GM23338 (cell line): ENCODE data around the gene RARRES2. TPM values are rescaled to one million over a fixed set of nuclear protein-coding genes. Genes with fewer than 3 reads are reported as not detected.
A peak's percentile ranks its signal among the peaks of the same experiment; 100 is the strongest.

Experiments used
- ATAC-seq: fragments of 200-7000 bp; cut with Tn5 transposase; 3 replicates; pipeline ENCODE4 v1.9.1; 2020
- DNase-seq: peaks from one replicate; pipeline ENCODE4 v3.0.0-alpha.2; 2015; ENCODE audit warnings: low spot score
- H2AFZ ChIP-seq: fragments of 200-600 bp; sonication (generic); 2 replicates; pipeline ENCODE4 v1.8.0; 2016; ENCODE audit warnings: antibody characterized with exemption, mild to moderate bottlenecking, moderate library complexity
- H3F3A ChIP-seq: fragments of 200-600 bp; sonication (generic); replicated peaks from 2 replicates; pipeline ENCODE4 v1.8.0; 2017; ENCODE audit warnings: antibody characterized with exemption, mixed run types, low read depth
- H3K27ac ChIP-seq: fragments of 200-600 bp; sonication (generic); 2 replicates; pipeline ENCODE4 v1.6.1; 2016; ENCODE audit warnings: low read depth
- H3K27me3 ChIP-seq: fragments of 200-600 bp; sonication (generic); 2 replicates; pipeline ENCODE4 v1.8.0; 2016; ENCODE audit warnings: mild to moderate bottlenecking, mixed run types, moderate library complexity; ENCODE audit not compliant: insufficient read depth
- H3K36me3 ChIP-seq: fragments of 200-600 bp; sonication (generic); 2 replicates; pipeline ENCODE4 v1.8.0; 2016; ENCODE audit warnings: mild to moderate bottlenecking; ENCODE audit not compliant: insufficient read depth
- H3K4me1 ChIP-seq: fragments of 200-600 bp; sonication (generic); 2 replicates; pipeline ENCODE4 v1.8.0; 2016; ENCODE audit warnings: mild to moderate bottlenecking, moderate library complexity; ENCODE audit not compliant: insufficient read depth
- H3K4me2 ChIP-seq: fragments of 200-600 bp; sonication (generic); 2 replicates; pipeline ENCODE4 v1.7.1; 2017; ENCODE audit warnings: mixed run types
- H3K4me3 ChIP-seq: fragments of 200-600 bp; sonication (generic); 2 replicates; pipeline ENCODE4 v1.6.1; 2016; ENCODE audit warnings: mixed run types
- H3K79me2 ChIP-seq: fragments of 200-600 bp; sonication (generic); replicated peaks from 2 replicates; pipeline ENCODE4 v1.8.0; 2017; ENCODE audit warnings: mild to moderate bottlenecking; ENCODE audit not compliant: insufficient read depth
- H3K9me2 ChIP-seq: fragments of 200-600 bp; sonication (generic); 2 replicates; pipeline ENCODE4 v1.8.0; 2017; ENCODE audit not compliant: insufficient read depth
- H4K20me1 ChIP-seq: fragments of 200-600 bp; sonication (generic); replicated peaks from 2 replicates; pipeline ENCODE4 v1.8.0; 2017; ENCODE audit warnings: mild to moderate bottlenecking; ENCODE audit not compliant: insufficient read depth
- H3K27ac Mint-ChIP-seq: 2 replicates; pipeline ENCODE4 v1.8.0; 2020; ENCODE audit warnings: inconsistent platforms, mild to moderate bottlenecking, moderate library complexity, mixed read lengths
- H3K27me3 Mint-ChIP-seq: 3 replicates; pipeline ENCODE4 v1.8.0; 2022; ENCODE audit warnings: low read depth, mild to moderate bottlenecking, moderate library complexity, mixed read lengths, inconsistent platforms; ENCODE audit not compliant: insufficient read depth, poor library complexity
- H3K36me3 Mint-ChIP-seq: 3 replicates; pipeline ENCODE4 v1.8.0; 2021; ENCODE audit warnings: low read depth, mild to moderate bottlenecking, inconsistent platforms, moderate library complexity, mixed read lengths
- H3K4me1 Mint-ChIP-seq: 3 replicates; pipeline ENCODE4 v1.8.0; 2020; ENCODE audit warnings: mild to moderate bottlenecking, inconsistent platforms, mixed read lengths
- H3K4me3 Mint-ChIP-seq: 3 replicates; pipeline ENCODE4 v1.8.0; 2021; ENCODE audit warnings: moderate library complexity, mild to moderate bottlenecking, inconsistent platforms, mixed read lengths
- H3K9me3 Mint-ChIP-seq: 3 replicates; pipeline ENCODE4 v1.8.0; 2020; ENCODE audit warnings: moderate library complexity, mild to moderate bottlenecking, inconsistent platforms, mixed read lengths
- CREB1 ChIP-seq: fragments of 250-450 bp; sonication (Bioruptor Pico); IDR thresholded peaks from 2 replicates; pipeline ENCODE4 v1.5.0; 2020; ENCODE audit warnings: low read depth, mild to moderate bottlenecking, moderate library complexity
- EZH2 ChIP-seq: fragments of 200-600 bp; sonication (generic); IDR thresholded peaks from one replicate; pipeline ENCODE4 v1.8.0; 2017; ENCODE audit warnings: antibody characterized with exemption, mild to moderate bottlenecking, low read depth; ENCODE audit not compliant: unreplicated experiment
- EZH2phosphoT487 ChIP-seq: fragments of 200-600 bp; sonication (generic); IDR thresholded peaks from one replicate; pipeline ENCODE4 v1.8.1; 2018; ENCODE audit warnings: antibody characterized with exemption; ENCODE audit not compliant: unreplicated experiment
- JUNB ChIP-seq: IDR thresholded peaks from one replicate; pipeline ENCODE4 v1.6.1; 2016; ENCODE audit warnings: antibody characterized with exemption; ENCODE audit not compliant: unreplicated experiment
- POLR2AphosphoS5 ChIP-seq: IDR thresholded peaks from 2 replicates; pipeline ENCODE4 v1.6.1; 2016; ENCODE audit warnings: antibody characterized with exemption, low read depth
- STAT1 ChIP-seq: IDR thresholded peaks from one replicate; pipeline ENCODE4 v1.6.1; 2016; ENCODE audit warnings: antibody characterized with exemption; ENCODE audit not compliant: unreplicated experiment
- ZNF331 ChIP-seq: fragments of 250-450 bp; sonication (Bioruptor Pico); IDR thresholded peaks from 2 replicates; pipeline ENCODE4 v1.5.0; 2020; ENCODE audit warnings: low read depth, mild to moderate bottlenecking, moderate library complexity
- polyA plus RNA-seq: library from polyadenylated mRNA; unstranded; fragments of >200 nt; fragmentation: Nextera tagmentation; extraction: Ambion mirVana; gene quantifications from 2 replicates; pipeline ENCODE4 v1.2.1, GENCODE V29; 2016
- total RNA-seq: library from RNA; depleted of rRNA; stranded (reverse); fragments of >200 nt; shearing (Covaris generic); gene quantifications from 2 replicates; pipeline ENCODE4 v1.2.3, GENCODE V29; 2014
- TF ChIP-seq, protein P1 (sequence below): IDR thresholded peaks from 2 replicates; pipeline ENCODE4 v1.6.1; 2016; ENCODE audit warnings: antibody characterized with exemption
- TF ChIP-seq, protein P2 (sequence below): fragments of 250-450 bp; sonication (Bioruptor Pico); IDR thresholded peaks from 2 replicates; pipeline ENCODE4 v1.5.0; 2020; ENCODE audit warnings: mild to moderate bottlenecking, moderate library complexity
- TF ChIP-seq, protein P3 (sequence below): IDR thresholded peaks from one replicate; pipeline ENCODE4 v1.6.1; 2018; ENCODE audit warnings: antibody characterized with exemption; ENCODE audit not compliant: unreplicated experiment

The RARRES2 gene
- total and polyA plus RNA-seq, 2 experiments from 2014 or later = 169 to 314 TPM

DNA sequence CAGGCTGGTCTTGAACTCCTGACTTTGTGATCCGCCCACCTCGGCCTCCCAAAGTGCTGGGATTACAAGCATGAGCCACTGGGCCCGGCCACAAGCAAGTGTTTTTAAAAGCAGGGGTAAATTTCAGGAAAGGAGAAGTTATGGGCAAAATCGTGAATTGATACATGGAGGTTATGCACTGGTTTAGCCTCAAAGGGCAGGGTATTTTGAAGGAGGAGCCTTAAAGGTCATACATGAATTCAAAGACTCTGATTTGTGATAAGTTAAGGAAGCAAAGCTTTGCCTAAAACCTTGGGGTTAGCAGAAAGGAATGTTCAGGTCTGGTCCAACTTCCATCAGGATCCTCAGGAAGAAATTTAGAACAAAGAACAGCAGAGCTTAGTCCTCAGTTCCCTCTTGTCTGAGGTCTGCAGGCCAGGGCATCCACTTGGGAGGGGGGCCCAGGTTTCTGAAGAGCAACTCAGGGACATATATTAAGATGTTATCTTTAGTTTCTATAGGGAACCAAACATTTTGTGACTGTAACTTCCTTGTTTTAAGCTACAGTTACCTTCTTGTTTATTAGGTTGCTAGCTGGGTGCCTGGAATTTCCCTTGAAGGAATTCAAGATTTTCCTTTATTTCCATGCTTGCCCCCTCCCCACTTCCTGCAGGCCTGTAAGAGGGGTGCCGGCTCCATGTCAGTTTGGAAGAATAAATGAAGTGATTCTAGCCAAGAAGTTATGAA is 24.4 kb upstream of the RARRES2 start:
- Histone ChIP-seq H2AFZ (no peak overlapping the region), H3F3A (peaks cover 19% of the 10 kb centered on the region), H3K79me2 (peaks cover 26% of the 10 kb centered on the region), H3K4me2 (no peak overlapping the region), H3K27me3 (no peaks in the 10 kb centered on the region), H3K27ac (peak overlapping the region; percentile 17), H3K9me2 (no peaks in the 10 kb centered on the region), H3K4me1 (peaks cover 68% of the 10 kb centered on the region), H3K36me3 (0 out of 2 replicates have a peak, but pooled peaks cover 3% of the 10 kb centered on the region), H4K20me1 (peaks cover 4% of the 10 kb centered on the region), H3K4me3 (no peak overlapping the region)
- ATAC-seq (no peak), DNase-seq (peak; percentile 67)
- H3K27ac Mint-ChIP-seq = peak overlapping the region; percentile 87
- peaks cover 15% of the 10 kb centered on the region for H3K27me3 Mint-ChIP-seq
- TF ChIP-seq JUNB (no peak), EZH2 (no peak), STAT1 (no peak)
- no peaks in the 10 kb centered on the region for H3K9me3 Mint-ChIP-seq
- H3K36me3 Mint-ChIP-seq = peaks cover 19% of the 10 kb centered on the region
- H3K4me3 Mint-ChIP-seq = no peak overlapping the region; the same call in 2 of the 3 replicates
- H3K4me1 Mint-ChIP-seq = peaks cover 65% of the 10 kb centered on the region

DNA sequence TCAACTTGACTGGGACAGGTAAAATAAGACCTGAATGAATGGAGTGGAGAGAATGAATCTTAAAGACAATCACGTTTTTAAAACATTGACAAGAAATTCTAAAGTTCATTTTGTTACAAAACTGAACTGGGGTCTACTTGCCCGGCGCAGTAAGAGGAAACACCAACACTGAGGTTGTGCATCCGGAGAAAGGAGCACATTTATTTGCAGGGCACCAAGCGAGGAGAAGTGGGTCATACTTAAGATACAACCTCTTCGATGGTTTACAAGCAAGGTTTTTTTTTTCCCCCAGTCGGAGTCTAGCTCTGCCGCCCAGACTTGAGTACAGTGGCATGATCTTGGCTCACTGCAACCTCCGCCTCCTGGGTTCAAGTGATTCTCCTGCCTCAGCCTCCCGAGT is 23.8 kb upstream of the RARRES2 start:
- H3K36me3 Mint-ChIP-seq = peaks cover 12% of the 10 kb centered on the region
- H3K4me2 ChIP-seq = no peak overlapping the region
- no peak overlapping the region for H3K4me3 ChIP-seq
- H3K4me1 ChIP-seq = peaks cover 67% of the 10 kb centered on the region
- ATAC-seq (no peak), DNase-seq (no peak)
- no peaks in the 10 kb centered on the region for H3K27me3 ChIP-seq
- H3K27ac ChIP-seq = no peak overlapping the region
- peaks cover 14% of the 10 kb centered on the region for H3F3A ChIP-seq
- peaks cover 59% of the 10 kb centered on the region for H3K4me1 Mint-ChIP-seq
- no peaks in the 10 kb centered on the region for H4K20me1 ChIP-seq
- H2AFZ ChIP-seq = no peak overlapping the region
- no peak overlapping the region for H3K27ac Mint-ChIP-seq
- H3K9me2 ChIP-seq = no peaks in the 10 kb centered on the region
- H3K9me3 Mint-ChIP-seq = no peaks in the 10 kb centered on the region
- no peak overlapping the region for H3K4me3 Mint-ChIP-seq
- peaks cover 19% of the 10 kb centered on the region for H3K79me2 ChIP-seq
- peaks cover 13% of the 10 kb centered on the region for H3K27me3 Mint-ChIP-seq
- no peaks in the 10 kb centered on the region for H3K36me3 ChIP-seq
- TF ChIP-seq, protein P1, sequence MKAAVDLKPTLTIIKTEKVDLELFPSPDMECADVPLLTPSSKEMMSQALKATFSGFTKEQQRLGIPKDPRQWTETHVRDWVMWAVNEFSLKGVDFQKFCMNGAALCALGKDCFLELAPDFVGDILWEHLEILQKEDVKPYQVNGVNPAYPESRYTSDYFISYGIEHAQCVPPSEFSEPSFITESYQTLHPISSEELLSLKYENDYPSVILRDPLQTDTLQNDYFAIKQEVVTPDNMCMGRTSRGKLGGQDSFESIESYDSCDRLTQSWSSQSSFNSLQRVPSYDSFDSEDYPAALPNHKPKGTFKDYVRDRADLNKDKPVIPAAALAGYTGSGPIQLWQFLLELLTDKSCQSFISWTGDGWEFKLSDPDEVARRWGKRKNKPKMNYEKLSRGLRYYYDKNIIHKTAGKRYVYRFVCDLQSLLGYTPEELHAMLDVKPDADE = no peak
- TF ChIP-seq ZNF331 (CRISPR knock-in tag) = no peak
- no peak for TF ChIP-seq EZH2
- TF ChIP-seq, protein P2, sequence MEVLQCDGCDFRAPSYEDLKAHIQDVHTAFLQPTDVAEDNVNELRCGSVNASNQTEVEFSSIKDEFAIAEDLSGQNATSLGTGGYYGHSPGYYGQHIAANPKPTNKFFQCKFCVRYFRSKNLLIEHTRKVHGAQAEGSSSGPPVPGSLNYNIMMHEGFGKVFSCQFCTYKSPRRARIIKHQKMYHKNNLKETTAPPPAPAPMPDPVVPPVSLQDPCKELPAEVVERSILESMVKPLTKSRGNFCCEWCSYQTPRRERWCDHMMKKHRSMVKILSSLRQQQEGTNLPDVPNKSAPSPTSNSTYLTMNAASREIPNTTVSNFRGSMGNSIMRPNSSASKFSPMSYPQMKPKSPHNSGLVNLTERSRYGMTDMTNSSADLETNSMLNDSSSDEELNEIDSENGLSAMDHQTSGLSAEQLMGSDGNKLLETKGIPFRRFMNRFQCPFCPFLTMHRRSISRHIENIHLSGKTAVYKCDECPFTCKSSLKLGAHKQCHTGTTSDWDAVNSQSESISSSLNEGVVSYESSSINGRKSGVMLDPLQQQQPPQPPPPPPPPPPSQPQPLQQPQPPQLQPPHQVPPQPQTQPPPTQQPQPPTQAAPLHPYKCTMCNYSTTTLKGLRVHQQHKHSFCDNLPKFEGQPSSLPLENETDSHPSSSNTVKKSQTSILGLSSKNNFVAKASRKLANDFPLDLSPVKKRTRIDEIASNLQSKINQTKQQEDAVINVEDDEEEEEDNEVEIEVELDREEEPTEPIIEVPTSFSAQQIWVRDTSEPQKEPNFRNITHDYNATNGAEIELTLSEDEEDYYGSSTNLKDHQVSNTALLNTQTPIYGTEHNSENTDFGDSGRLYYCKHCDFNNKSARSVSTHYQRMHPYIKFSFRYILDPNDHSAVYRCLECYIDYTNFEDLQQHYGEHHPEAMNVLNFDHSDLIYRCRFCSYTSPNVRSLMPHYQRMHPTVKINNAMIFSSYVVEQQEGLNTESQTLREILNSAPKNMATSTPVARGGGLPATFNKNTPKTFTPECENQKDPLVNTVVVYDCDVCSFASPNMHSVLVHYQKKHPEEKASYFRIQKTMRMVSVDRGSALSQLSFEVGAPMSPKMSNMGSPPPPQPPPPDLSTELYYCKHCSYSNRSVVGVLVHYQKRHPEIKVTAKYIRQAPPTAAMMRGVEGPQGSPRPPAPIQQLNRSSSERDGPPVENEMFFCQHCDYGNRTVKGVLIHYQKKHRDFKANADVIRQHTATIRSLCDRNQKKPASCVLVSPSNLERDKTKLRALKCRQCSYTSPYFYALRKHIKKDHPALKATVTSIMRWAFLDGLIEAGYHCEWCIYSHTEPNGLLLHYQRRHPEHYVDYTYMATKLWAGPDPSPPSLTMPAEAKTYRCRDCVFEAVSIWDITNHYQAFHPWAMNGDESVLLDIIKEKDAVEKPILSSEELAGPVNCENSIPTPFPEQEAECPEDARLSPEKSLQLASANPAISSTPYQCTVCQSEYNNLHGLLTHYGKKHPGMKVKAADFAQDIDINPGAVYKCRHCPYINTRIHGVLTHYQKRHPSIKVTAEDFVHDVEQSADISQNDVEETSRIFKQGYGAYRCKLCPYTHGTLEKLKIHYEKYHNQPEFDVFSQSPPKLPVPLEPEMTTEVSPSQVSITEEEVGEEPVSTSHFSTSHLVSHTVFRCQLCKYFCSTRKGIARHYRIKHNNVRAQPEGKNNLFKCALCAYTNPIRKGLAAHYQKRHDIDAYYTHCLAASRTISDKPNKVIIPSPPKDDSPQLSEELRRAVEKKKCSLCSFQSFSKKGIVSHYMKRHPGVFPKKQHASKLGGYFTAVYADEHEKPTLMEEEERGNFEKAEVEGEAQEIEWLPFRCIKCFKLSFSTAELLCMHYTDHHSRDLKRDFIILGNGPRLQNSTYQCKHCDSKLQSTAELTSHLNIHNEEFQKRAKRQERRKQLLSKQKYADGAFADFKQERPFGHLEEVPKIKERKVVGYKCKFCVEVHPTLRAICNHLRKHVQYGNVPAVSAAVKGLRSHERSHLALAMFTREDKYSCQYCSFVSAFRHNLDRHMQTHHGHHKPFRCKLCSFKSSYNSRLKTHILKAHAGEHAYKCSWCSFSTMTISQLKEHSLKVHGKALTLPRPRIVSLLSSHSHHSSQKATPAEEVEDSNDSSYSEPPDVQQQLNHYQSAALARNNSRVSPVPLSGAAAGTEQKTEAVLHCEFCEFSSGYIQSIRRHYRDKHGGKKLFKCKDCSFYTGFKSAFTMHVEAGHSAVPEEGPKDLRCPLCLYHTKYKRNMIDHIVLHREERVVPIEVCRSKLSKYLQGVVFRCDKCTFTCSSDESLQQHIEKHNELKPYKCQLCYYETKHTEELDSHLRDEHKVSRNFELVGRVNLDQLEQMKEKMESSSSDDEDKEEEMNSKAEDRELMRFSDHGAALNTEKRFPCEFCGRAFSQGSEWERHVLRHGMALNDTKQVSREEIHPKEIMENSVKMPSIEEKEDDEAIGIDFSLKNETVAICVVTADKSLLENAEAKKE = no peak
- TF ChIP-seq, protein P3, sequence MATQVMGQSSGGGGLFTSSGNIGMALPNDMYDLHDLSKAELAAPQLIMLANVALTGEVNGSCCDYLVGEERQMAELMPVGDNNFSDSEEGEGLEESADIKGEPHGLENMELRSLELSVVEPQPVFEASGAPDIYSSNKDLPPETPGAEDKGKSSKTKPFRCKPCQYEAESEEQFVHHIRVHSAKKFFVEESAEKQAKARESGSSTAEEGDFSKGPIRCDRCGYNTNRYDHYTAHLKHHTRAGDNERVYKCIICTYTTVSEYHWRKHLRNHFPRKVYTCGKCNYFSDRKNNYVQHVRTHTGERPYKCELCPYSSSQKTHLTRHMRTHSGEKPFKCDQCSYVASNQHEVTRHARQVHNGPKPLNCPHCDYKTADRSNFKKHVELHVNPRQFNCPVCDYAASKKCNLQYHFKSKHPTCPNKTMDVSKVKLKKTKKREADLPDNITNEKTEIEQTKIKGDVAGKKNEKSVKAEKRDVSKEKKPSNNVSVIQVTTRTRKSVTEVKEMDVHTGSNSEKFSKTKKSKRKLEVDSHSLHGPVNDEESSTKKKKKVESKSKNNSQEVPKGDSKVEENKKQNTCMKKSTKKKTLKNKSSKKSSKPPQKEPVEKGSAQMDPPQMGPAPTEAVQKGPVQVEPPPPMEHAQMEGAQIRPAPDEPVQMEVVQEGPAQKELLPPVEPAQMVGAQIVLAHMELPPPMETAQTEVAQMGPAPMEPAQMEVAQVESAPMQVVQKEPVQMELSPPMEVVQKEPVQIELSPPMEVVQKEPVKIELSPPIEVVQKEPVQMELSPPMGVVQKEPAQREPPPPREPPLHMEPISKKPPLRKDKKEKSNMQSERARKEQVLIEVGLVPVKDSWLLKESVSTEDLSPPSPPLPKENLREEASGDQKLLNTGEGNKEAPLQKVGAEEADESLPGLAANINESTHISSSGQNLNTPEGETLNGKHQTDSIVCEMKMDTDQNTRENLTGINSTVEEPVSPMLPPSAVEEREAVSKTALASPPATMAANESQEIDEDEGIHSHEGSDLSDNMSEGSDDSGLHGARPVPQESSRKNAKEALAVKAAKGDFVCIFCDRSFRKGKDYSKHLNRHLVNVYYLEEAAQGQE = no peak
- TF ChIP-seq POLR2AphosphoS5 = no peak
- TF ChIP-seq EZH2phosphoT487 = no peak
- no peak for TF ChIP-seq STAT1
- no peak for TF ChIP-seq JUNB
- no peak for TF ChIP-seq CREB1 (CRISPR knock-in tag)
